GM19035 (cell line): ENCODE data around the gene PALS1.

Experiments
- ATAC-seq: cut with Tn5 transposase; IDR thresholded peaks from one replicate; pipeline ENCODE4 v1.9.1; 2021; ENCODE audit not compliant: unreplicated experiment

PALS1 gene

GRCh38 chr14:67241411-67242167 is at the start of gene PALS1:
TSS of gene PALS1 (plus strand) at chr14:67241435. CDS start at chr14:67279171, 37,736 bp downstream.
- peak; percentile 44 for ATAC-seq

GRCh38 chr14:67191768-67192290 is 49.4 kb upstream of the PALS1 start:
- ATAC-seq = no peak

- ATAC-seq = no peak
Observed at GRCh38 chr14:67192366-67192765, 48.9 kb upstream of the PALS1 start.

GRCh38 chr14:67195279-67195678 is 46.0 kb upstream of the PALS1 start:
- no peak for ATAC-seq

- ATAC-seq = no peak
Observed at GRCh38 chr14:67199016-67199415, 42.2 kb upstream of the PALS1 start.

GRCh38 chr14:67207810-67208209 is 33.4 kb upstream of the PALS1 start:
- no peak for ATAC-seq

- ATAC-seq = no peak
Observed at GRCh38 chr14:67218126-67218525, 23.1 kb upstream of the PALS1 start.

- no peak for ATAC-seq
Observed at GRCh38 chr14:67221248-67221981, 19.8 kb upstream of the PALS1 start.

- no peak for ATAC-seq
Observed at GRCh38 chr14:67221982-67222328, 19.3 kb upstream of the PALS1 start.

GRCh38 chr14:67225523-67225922 is 15.7 kb upstream of the PALS1 start:
- no peak for ATAC-seq

- ATAC-seq = no peak
Observed at GRCh38 chr14:67228325-67228984, 12.8 kb upstream of the PALS1 start.

- no peak for ATAC-seq
Observed at GRCh38 chr14:67232066-67232465, 9.2 kb upstream of the PALS1 start.

GRCh38 chr14:67232621-67233020 is 8.6 kb upstream of the PALS1 start:
- ATAC-seq = no peak

GRCh38 chr14:67237591-67237990 is 3.6 kb upstream of the PALS1 start:
- ATAC-seq = no peak

- no peak for ATAC-seq
Observed at GRCh38 chr14:67239582-67239981, 1.7 kb upstream of the PALS1 start.

- peak; percentile 15 for ATAC-seq
Observed at GRCh38 chr14:67240168-67240932, 885 bp upstream of the PALS1 start.

- ATAC-seq = peak; percentile 87
Observed at GRCh38 chr14:67240978-67241410, 241 bp upstream of the PALS1 start.

GRCh38 chr14:67242168-67242420 is 859 bp downstream of the PALS1 start:
- ATAC-seq = no peak

GRCh38 chr14:67245104-67245503 is 3.9 kb downstream of the PALS1 start:
- no peak for ATAC-seq

GRCh38 chr14:67251573-67252226 is 10.5 kb downstream of the PALS1 start:
- ATAC-seq = no peak
